Renal cortical epithelial cell (primary cell): Measurements from ENCODE around the gene HAPLN3. TPM values are rescaled to one million over a fixed set of nuclear protein-coding genes. Genes with fewer than 3 reads are reported as not detected.

Source experiments
- DNase-seq: peaks from one replicate; pipeline ENCODE4 v3.0.0-alpha.2; 2011; ENCODE audit warnings: low read depth
- total RNA-seq: library from RNA; depleted of rRNA; stranded (reverse); fragments of >200 nt; gene quantifications from 2 replicates; pipeline ENCODE4 v1.2.3, GENCODE V29; 2014

Gene HAPLN3
- total RNA-seq, 1 donor from 2014 or later: 4.7 TPM

DNA sequence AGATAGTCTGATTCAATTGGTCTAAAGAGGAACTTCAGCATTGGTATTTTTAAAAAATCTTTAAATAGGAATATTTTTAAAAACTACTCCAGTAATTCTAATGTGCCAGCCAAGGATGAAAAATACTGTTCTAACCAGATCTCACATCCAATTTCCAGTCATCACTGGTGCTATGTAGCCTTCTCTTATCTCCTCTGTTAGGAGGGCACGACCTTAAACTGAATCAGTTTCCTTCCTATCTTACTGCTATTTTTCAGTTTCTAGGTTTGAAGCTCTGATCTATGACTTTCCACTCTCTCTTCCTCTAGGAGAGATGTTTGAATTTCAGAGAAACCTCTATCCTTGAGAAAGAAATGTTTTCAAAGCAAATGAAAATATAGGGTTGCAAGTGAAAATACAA, 31.9 kb downstream of the HAPLN3 start:
- DNase-seq: no peak

DNA sequence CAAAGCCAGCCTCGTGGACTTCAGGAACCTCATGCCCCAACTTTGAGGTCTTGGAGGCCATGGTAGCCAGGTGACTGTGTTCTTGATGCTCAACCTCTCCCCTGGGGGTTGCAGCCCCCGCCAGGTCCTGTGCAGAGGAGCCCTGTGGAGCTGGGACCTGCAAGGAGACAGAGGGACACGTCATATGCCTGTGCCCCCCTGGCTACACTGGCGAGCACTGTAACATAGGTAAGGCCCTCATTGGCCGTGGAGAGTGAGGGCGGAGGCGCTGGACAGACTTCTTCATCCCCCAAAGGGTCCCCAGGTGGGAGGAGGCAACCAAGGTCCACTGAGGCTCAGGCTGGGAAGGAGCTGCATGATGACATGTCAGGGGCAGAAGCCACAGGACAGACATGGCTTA, 35.1 kb downstream of the HAPLN3 start:
- DNase-seq: no peak

DNA sequence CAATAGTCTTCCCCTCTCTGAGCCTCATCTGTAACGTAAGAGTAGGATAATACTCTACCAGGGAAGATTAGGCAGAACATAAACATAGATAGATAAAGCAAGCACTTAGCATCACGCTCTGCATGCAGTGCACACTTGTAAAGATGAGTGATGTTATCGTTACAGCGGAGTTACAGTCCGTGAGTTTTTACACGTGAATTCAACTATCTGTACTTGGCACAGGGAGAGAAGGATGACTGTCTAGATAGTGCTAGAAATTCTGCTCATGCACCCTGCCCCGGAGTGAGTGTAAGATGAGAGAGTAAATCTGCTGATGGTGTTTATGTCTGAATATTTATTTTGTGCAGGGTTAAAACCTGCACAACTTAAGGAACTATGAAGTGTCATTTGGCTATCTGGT, 35.8 kb downstream of the HAPLN3 start:
- no peak for DNase-seq

DNA sequence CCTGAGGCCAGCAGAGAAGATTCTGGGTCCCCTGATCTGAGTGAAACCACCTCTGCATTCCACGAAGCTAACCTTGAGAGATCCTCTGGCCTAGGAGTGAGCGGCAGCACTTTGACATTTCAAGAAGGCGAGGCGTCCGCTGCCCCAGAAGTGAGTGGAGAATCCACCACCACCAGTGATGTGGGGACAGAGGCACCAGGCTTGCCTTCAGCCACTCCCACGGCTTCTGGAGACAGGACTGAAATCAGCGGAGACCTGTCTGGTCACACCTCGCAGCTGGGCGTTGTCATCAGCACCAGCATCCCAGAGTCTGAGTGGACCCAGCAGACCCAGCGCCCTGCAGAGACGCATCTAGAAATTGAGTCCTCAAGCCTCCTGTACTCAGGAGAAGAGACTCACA, 36.4 kb downstream of the HAPLN3 start:
- no peak for DNase-seq

DNA sequence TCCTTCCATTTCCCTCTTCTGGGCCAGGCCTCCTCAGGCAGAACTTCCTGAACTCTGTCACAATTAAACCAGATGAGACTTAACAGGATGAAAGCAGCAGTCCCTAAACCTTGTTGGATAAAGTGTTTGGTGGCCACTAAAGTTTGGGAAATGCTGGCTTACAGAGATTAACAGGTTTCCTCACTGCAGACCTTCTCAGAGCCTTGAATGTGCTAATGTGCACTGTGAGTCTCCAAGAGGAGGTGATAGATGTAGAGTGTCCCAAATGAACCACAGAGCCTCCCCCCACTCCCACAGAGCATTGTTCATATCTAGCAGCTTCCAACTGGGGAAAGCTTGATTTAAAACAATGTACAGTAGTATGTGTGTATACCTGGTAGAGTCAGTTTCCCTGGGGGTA, 42.9 kb downstream of the HAPLN3 start:
- DNase-seq: no peak

DNA sequence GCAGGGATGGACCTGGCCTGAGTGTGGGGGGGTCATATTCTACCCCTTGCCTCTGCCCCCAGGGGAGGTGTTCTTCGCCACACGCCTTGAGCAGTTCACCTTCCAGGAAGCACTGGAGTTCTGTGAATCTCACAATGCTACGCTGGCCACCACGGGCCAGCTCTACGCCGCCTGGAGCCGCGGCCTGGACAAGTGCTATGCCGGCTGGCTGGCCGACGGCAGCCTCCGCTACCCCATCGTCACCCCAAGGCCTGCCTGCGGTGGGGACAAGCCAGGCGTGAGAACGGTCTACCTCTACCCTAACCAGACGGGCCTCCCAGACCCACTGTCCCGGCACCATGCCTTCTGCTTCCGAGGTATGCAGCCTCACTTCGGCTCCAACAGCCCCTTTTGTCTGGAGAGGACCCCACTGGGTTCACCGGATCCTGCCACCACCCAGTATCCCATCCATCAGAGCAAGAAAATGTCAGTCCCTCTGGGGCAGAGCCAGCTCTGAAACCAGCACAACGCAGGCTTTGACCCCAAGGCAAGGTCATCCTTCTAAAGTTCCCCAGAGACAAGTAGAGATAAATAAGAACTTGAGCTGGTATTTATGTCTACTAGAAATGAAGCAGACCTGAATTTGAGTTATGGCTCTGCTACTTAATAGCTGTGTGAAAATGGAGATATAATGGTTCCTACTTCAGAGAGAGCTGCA, 45.8 kb downstream of the HAPLN3 start:
- no peak for DNase-seq

DNA sequence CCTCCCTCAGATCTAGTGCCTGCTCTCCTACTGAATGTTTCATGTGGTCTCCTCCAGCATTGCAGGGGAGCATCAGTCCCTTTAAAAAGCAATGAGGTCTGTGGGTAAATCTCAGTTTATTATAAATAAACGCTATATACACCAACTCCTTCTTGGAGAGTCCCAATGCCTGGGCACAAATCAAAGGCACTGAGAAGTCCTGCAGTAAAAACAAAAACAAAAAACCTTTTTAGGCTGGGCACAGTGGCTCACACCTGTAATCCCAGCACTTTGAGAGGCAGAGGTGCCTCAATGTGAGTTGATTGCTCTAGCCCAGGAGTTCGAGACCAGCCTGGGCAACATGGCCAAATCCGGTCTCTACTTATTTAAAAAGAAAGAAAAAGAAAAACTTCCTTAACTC, 47.1 kb downstream of the HAPLN3 start:
- no peak for DNase-seq

DNA sequence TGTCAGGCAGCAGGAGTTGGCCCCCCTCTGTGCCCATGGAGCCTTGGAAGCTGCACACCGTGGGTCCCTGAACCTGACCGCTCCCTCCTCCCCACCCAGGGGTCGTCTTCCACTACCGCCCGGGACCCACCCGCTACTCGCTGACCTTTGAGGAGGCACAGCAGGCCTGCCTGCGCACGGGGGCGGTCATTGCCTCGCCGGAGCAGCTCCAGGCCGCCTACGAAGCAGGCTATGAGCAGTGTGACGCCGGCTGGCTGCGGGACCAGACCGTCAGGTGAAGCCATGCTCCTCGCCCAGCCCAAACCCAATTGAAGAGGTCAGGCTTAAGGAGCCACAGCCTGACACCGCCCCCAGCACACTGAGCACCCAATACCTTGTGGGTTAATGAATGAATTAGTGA, 48.2 kb downstream of the HAPLN3 start:
- DNase-seq: no peak

DNA sequence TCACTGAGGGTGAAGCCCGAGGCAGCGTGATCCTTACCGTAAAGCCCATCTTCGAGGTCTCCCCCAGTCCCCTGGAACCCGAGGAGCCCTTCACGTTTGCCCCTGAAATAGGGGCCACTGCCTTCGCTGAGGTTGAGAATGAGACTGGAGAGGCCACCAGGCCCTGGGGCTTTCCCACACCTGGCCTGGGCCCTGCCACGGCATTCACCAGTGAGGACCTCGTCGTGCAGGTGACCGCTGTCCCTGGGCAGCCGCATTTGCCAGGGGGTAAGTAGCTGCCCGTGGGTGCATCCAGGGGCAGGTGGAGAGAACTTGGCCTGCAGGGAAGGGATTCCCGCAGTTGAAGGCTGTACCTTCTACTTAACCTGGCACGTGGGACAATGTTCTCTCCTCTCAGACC, 49.7 kb downstream of the HAPLN3 start:
- no peak for DNase-seq

DNA sequence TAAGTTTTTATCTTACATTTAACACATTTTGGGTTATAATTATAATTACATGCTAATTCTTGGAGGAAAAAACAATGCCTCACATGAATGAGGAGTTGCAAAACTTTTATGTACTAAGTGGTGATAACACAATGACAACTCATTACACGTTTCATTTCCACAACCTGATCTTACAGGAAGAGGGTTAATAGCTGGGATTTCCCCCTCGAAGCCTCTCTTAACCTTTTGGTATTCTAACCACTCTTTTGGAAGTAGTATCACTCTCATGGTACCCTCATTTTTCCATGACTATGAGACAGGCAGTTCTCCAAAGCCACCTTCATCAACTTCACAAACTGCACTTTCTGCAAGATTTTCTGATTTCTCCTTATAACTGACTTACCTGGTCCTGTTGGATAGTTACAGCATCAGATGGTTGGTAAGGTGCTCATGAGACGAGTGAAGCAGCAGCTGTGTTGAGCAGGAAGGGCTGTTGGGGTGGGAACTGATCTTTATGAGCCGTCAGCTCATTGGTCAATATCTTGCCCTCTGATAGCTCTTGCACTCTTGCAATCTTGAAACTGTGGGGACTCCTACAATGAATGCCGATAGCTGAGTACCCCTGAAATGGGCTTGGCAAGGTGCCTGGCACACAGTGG, 50.5 kb downstream of the HAPLN3 start:
- no peak for DNase-seq

DNA sequence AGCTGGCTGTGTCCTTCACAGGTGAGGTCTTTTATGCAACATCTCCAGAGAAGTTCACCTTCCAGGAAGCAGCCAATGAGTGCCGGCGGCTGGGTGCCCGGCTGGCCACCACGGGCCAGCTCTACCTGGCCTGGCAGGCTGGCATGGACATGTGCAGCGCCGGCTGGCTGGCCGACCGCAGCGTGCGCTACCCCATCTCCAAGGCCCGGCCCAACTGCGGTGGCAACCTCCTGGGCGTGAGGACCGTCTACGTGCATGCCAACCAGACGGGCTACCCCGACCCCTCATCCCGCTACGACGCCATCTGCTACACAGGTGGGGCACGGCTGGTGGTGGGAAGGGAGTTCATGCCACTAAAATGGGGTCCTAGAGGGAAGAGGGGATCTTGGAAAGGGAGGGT, 52.0 kb downstream of the HAPLN3 start:
- DNase-seq: no peak

DNA sequence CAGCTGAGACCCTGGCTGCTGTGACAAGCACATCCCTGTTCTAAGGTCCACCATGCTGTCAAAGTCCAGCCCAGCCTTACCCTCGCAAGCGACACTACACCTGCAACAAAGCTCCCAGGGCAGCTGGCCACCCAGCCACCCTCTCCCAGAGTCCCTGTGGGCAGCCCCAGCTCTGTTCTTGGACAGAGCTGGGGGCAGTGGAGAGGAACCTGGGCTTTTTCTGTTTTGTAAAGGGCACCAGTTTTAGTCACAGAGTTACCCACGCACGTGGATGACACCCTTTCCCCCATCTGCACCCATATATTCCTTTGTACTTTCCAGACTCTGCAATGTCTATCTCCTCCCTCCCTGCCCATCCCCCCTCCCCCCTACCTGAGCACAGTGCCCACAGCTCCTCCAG, 53.2 kb downstream of the HAPLN3 start:
- no peak for DNase-seq

DNA sequence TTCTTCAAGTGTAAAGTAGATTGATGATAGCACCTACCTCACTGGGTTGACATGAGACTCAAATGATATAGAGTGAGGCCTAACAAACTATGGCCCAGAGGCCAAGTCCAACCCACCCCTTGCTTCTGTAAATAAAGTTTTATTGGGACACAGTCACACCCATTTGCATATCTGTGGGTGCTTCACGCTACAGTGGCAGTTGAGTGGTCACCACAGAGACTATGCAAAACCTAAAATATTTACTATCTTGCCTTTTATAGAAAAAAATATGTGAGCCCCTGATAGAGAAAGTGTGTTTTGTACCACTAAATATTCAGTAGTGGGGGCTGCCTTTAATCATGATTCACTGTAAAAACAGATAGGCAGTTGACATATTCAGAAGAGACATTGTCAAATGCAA, 54.1 kb downstream of the HAPLN3 start:
- no peak for DNase-seq

DNA sequence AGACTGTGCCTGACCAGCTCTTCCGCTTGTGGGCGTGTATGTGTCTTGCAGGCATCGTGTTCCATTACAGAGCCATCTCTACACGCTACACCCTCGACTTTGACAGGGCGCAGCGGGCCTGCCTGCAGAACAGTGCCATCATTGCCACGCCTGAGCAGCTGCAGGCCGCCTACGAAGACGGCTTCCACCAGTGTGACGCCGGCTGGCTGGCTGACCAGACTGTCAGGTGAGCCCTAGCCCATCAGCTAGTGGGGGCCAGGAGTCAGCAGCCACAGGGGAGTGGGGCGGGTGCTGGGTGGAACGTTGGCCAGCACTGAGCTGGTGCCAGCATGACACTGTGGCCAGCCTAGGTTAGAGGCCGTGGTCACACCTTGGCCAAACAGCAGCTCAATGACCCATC, 55.4 kb downstream of the HAPLN3 start:
- no peak for DNase-seq

DNA sequence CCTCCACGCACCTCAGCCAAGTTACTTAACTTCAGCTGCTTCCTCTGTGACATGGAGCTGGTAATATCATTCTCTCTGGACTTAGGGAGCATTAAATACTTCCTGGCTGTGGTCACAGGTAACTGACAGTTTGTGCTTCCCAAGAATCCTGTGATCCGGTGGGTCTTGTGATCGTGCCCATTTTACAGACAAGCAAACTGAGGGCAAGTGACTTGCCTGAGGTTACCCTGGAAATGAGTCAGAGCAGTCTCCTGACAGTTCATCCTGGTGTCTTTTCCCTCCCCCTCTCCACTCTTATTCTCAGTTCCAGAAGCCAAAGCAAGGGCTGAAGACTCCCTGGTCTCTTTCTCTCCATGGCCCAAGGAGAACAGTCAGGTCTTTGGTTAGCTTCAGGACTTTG, 56.2 kb downstream of the HAPLN3 start:
- no peak for DNase-seq

DNA sequence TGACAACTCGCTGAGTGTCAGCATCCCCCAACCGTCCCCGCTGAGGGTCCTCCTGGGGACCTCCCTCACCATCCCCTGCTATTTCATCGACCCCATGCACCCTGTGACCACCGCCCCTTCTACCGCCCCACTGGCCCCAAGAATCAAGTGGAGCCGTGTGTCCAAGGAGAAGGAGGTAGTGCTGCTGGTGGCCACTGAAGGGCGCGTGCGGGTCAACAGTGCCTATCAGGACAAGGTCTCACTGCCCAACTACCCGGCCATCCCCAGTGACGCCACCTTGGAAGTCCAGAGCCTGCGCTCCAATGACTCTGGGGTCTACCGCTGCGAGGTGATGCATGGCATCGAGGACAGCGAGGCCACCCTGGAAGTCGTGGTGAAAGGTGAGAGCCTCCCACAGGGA, 56.7 kb downstream of the HAPLN3 start:
- DNase-seq: no peak

DNA sequence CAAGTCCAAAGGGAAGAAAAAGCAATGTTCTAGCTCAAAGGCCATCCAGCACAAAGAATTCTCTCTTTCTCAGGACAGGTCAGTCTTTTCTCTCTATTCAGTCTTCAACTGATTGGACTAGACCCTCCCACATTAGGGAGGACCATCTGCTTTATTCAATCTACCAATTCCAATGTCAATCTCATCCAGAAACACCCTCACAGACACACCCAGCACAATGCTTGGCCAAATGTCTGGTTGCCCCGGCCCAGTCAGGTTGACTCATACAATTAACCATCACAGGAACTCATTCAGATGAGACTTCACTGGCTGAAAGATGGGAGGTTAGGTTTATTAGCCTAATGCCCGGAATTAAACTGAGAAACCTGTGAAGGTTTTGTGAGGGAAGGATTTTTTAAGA, 59.7 kb downstream of the HAPLN3 start:
- DNase-seq: peak; percentile 11

DNA sequence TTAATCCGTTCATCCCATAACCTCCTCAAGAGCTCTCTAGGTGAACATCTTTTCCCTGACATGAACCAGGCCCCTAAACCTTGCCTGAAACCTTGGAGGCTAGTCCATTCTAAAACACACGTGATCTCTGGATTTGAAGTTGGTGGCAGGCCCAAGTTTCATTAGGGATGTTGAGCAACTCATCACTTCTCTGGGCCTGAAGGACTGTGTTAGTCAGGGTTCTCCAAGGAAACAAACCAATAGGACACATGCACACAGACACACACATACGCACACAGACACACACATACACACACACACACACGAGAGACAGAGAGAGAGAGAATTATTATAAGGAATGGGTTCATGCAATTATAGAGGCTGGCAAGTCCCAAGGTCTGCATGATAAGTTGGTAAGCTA, 60.2 kb downstream of the HAPLN3 start:
- DNase-seq: no peak

DNA sequence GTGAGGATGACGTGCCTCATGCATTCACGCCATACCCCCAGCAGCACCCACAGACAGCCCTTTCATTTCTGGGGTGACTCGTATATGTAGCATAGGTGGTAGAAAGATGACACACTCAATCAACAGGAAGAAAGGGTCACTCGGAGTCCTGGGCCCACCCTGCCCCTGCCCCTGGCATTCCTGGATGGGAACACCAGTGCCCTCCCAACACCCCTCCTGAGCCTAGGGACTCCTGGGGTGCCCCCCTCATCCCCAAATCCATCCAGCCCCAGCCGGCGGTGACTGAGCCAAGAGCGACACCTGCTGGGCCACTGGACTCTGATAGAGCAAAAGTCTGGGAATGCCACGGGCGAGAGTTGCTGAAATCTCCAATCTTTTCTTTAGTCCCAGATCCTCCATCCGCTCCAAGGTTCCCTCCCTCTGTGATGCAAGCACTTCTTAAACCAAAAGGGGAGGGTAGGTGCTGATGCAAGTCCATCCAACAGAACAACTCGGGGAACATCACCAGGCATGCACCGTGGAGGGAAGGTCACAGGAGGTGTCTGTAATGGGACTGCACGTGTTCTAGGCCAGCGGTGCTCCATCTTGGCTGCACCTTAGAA, 61.0 kb downstream of the HAPLN3 start:
- no peak for DNase-seq

DNA sequence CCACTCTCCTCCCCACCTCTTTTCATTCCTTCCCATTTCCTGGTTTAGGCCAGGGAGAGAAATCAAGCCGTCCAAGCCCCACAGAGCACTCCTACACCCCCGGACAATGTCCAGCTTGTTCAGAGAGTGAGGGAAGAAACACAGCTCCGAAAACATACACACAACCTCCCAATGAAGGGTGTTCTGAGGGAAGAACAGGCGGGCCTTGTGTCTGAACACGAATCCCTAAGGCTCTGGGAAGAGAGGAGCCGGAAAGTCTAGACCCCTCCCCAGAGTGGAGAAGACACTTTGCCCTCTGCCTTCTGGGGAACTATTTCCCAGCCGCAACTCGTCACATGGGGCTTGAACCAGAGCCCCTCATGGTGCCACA, 61.6 kb downstream of the HAPLN3 start:
- DNase-seq: no peak

DNA sequence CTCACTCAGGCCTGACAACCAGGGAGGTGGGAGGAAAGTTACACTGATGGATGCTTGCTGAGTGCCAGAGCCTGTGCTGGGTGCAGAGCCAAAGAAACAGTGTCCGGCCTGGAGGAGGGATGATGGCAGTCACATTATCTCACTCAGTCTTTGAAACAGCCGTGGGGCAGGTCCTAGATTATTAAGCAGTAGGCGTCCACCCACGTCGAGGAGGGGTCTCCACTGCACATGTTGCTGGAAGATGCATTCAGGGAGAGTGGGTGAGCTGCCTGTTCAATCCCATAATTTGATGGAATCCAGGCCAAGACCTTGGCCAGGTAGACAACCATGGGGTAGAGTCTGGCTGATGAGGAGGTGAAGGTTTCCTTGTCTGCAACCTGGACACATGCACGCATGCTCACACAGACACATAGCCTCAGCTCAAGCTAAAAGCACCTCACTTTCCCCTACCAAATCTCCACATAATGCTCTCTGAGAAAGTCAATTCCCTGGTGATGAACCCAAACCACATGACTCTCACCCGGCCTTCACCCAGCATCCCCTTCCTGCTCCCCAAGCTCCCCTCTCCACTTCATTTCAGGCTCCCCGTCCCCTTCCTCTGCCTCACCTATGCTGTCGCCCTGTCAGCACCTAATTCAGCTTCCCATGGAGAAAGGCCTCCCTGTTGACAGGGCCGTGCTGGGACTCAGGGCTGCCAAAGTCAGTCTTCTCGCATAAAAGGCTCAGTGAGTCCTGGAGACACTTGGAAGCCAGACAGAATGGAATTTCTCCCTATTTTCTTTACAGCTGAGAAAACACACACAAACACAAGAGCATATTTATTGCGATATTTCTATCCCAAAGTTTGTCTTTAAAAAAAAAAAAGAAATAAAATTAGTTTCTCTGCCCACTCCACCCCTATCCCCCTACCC, 62.3 kb downstream of the HAPLN3 start:
- DNase-seq: no peak

DNA sequence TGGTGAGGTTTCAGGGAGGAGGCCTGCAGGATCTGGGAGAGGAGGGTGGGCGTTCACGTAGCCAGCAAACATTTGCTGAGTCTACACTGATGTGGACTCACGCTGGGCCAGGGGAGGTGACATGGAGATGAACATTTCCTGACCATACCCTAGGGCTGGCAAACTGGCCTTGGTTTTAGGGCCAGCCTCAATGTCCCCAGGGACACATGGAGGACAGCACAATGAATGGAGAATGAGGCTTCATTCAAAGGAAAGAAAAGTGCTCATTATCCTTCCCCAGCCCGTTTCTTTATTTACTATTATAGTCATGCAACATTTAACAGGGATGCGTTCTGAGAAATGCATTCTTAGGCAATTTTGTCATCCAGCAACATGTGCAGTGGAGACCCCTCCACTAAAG, 65.3 kb downstream of the HAPLN3 start:
- no peak for DNase-seq

DNA sequence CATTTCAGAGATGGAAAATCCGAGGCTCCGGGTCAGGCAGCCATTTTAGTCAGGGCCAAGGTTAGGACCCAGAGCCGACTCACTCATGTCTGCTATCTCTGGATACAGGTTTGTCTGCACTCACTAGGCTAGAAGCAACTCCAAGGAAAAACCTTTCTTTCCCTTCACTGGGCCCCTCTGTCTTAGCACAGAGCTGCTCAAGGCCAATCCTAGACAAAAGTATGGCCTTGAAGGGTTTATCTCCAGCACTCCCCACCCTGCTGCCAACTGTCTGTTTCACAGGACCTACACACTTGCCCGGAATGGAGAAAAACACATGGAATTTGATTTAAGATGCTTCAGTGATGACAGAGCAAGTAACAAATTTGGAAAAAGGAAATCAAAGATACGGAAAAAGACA, 66.6 kb downstream of the HAPLN3 start:
- DNase-seq: no peak
